ENCODE measurements around the gene CYP19A1.
A peak's percentile ranks its signal among the peaks of the same experiment; 100 is the strongest.

Gene CYP19A1

GRCh38 chr15:51321316-51321715, 17.1 kb downstream of the CYP19A1 start:
- Histone ChIP-seq H3K4ac (ENCODE audit: low read depth, low read length) (peak overlapping the region; percentile 16), H2AK5ac (ENCODE audit: low read length) (peak overlapping the region; percentile 88), H3K27ac (ENCODE audit: low read depth, low read length) (peak overlapping the region; percentile 22), H3K4me3 (ENCODE audit: low read depth, low read length) (no peak overlapping the region), H3K36me3 (ENCODE audit: control insufficient read depth in 1 of 2, insufficient read depth in 2 of 2, low read length in 2 of 2) (peaks cover 0 to 3% of the 10 kb centered on the region in 2 experiments), H3K4me1 (ENCODE audit: control insufficient read depth in 1 of 2, insufficient read depth in 2 of 2, low read length in 2 of 2) (peaks cover 9 to 15% of the 10 kb centered on the region in 2 experiments), H4K12ac (ENCODE audit: low read depth, low read length) (peak overlapping the region; percentile 51), H2BK12ac (ENCODE audit: low read length) (peak overlapping the region; percentile 83), H2BK120ac (ENCODE audit: insufficient read depth, low read length, poor library complexity) (peak overlapping the region; percentile 64), H3K23ac (ENCODE audit: low read length) (no peak overlapping the region), H3K79me1 (ENCODE audit: low read length) (peaks cover 17% of the 10 kb centered on the region), H4K91ac (ENCODE audit: low read depth, low read length) (peak overlapping the region; percentile 94), H3K27me3 (ENCODE audit: insufficient read depth, low read length) (no peaks in the 10 kb centered on the region), H3K79me2 (ENCODE audit: control insufficient read depth, insufficient read depth, low read length, poor library complexity) (peaks cover 5% of the 10 kb centered on the region), H3K9ac (ENCODE audit: low read length) (no peak overlapping the region), H3K9me3 (ENCODE audit: insufficient read depth, low read depth, low read length) (no peaks in the 10 kb centered on the region), H3K4me2 (ENCODE audit: low read length) (no peak overlapping the region), H2BK5ac (ENCODE audit: low read depth, low read length, poor library complexity) (peak overlapping the region; percentile 81), H2AFZ (ENCODE audit: insufficient read depth, low read length, poor library complexity) (no peak overlapping the region), H3K14ac (ENCODE audit: low read length) (peak overlapping the region; percentile 81), H3K18ac (ENCODE audit: low read length) (peak overlapping the region; percentile 71), H4K8ac (ENCODE audit: low read depth, low read length) (peak overlapping the region; percentile 66)
- WGBS (ENCODE audit: extremely low coverage, insufficient coverage, insufficient read length) = no CpG with 5 or more reads among the region's 4 CpGs
- peak; percentile 64 to 90 for DNase-seq

DNA sequence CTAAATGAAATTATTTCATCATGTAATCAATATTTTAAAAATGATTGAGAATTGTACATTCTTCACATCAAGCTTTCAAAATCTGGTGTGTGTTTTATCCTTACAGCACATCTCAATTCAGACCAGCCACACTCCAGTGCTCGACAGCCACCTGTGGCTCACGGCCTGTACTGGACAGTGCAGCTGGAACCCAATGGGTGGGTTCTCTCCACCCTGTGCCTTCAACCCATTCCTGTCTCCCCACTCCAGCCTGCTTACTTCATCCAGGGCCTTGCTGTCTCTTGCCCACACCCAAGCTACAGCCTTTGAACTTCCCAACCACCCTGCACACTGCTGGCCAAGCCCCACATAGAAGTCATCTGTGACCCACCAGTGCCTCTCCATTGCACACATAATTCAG, 17.6 kb downstream of the CYP19A1 start:
- Histone ChIP-seq H3K4me3 (ENCODE audit: low read depth, low read length) (no peak overlapping the region), H3K79me2 (ENCODE audit: control insufficient read depth, insufficient read depth, low read length, poor library complexity) (peaks cover 5% of the 10 kb centered on the region), H2BK120ac (ENCODE audit: insufficient read depth, low read length, poor library complexity) (peak overlapping the region; percentile 64), H3K23ac (ENCODE audit: low read length) (no peak overlapping the region), H3K27me3 (ENCODE audit: insufficient read depth, low read length) (no peaks in the 10 kb centered on the region), H3K18ac (ENCODE audit: low read length) (peak overlapping the region; percentile 71), H3K9me3 (ENCODE audit: insufficient read depth, low read depth, low read length) (no peaks in the 10 kb centered on the region), H3K4ac (ENCODE audit: low read depth, low read length) (peak overlapping the region; percentile 16), H3K27ac (ENCODE audit: low read depth, low read length) (peak overlapping the region; percentile 22), H4K91ac (ENCODE audit: low read depth, low read length) (peak overlapping the region; percentile 94), H2BK5ac (ENCODE audit: low read depth, low read length, poor library complexity) (peak overlapping the region; percentile 81), H3K4me1 (ENCODE audit: control insufficient read depth in 1 of 2, insufficient read depth in 2 of 2, low read length in 2 of 2) (peaks cover 9 to 15% of the 10 kb centered on the region in 2 experiments), H2BK12ac (ENCODE audit: low read length) (peak overlapping the region; percentile 83), H4K12ac (ENCODE audit: low read depth, low read length) (peak overlapping the region; percentile 51), H3K79me1 (ENCODE audit: low read length) (peaks cover 17% of the 10 kb centered on the region), H2AK5ac (ENCODE audit: low read length) (peak overlapping the region; percentile 88), H3K9ac (ENCODE audit: low read length) (no peak overlapping the region), H4K8ac (ENCODE audit: low read depth, low read length) (peak overlapping the region; percentile 66), H3K14ac (ENCODE audit: low read length) (peak overlapping the region; percentile 81), H2AFZ (ENCODE audit: insufficient read depth, low read length, poor library complexity) (no peak overlapping the region), H3K36me3 (ENCODE audit: control insufficient read depth in 1 of 2, insufficient read depth in 2 of 2, low read length in 2 of 2) (peaks cover 0 to 3% of the 10 kb centered on the region in 2 experiments), H3K4me2 (ENCODE audit: low read length) (no peak overlapping the region)
- no peak for DNase-seq
- no CpG with 5 or more reads among the region's 2 CpGs for WGBS (ENCODE audit: extremely low coverage, insufficient coverage, insufficient read length)

DNA sequence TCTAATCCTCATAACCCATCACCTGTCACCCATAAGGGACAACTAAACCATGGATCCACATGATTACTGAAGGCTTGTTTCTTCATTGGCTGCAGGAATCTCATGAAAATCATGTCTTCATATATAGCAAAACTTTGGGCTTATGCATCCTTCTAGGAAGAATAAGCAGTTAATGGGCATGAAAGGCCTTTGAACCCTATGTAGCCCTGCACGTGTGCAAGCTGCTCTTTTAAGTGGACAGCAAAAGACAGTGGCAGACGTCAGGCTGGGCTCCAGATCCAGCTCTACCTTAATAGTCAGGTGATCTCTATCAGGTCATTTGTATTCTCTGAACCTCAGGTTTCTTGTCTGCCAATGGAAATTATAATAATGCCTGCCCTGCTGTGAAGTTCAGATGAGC, 18.9 kb downstream of the CYP19A1 start:
- H4K8ac ChIP-seq (ENCODE audit: low read depth, low read length) = no peak overlapping the region
- H3K14ac ChIP-seq (ENCODE audit: low read length) = no peak overlapping the region

GRCh38 chr15:51318382-51319150, 19.8 kb downstream of the CYP19A1 start:
- Histone ChIP-seq H3K9ac (ENCODE audit: low read length) (no peak overlapping the region), H3K4ac (ENCODE audit: low read depth, low read length) (no peak overlapping the region), H2BK12ac (ENCODE audit: low read length) (peak overlapping the region; percentile 73), H4K8ac (ENCODE audit: low read depth, low read length) (no peak overlapping the region), H2AFZ (ENCODE audit: insufficient read depth, low read length, poor library complexity) (no peak overlapping the region), H3K4me3 (ENCODE audit: low read depth, low read length) (no peak overlapping the region), H2AK5ac (ENCODE audit: low read length) (no peak overlapping the region), H3K79me1 (ENCODE audit: low read length) (peaks cover 30% of the 10 kb centered on the region), H4K91ac (ENCODE audit: low read depth, low read length) (peak overlapping the region; percentile 66), H3K4me1 (ENCODE audit: control insufficient read depth in 1 of 2, insufficient read depth in 2 of 2, low read length in 2 of 2) (peaks cover 22 to 26% of the 10 kb centered on the region in 2 experiments), H2BK120ac (ENCODE audit: insufficient read depth, low read length, poor library complexity) (peak overlapping the region; percentile 5), H3K27ac (ENCODE audit: low read depth, low read length) (peak overlapping the region; percentile 22), H2BK5ac (ENCODE audit: low read depth, low read length, poor library complexity) (peak overlapping the region; percentile 9), H3K23ac (ENCODE audit: low read length) (no peak overlapping the region), H3K79me2 (ENCODE audit: control insufficient read depth, insufficient read depth, low read length, poor library complexity) (peaks cover 5% of the 10 kb centered on the region), H3K36me3 (ENCODE audit: control insufficient read depth in 1 of 2, insufficient read depth in 2 of 2, low read length in 2 of 2) (peaks cover 0 to 3% of the 10 kb centered on the region in 2 experiments), H3K9me3 (ENCODE audit: insufficient read depth, low read depth, low read length) (no peaks in the 10 kb centered on the region), H3K18ac (ENCODE audit: low read length) (no peak overlapping the region), H4K12ac (ENCODE audit: low read depth, low read length) (no peak overlapping the region), H3K4me2 (ENCODE audit: low read length) (no peak overlapping the region), H3K27me3 (ENCODE audit: insufficient read depth, low read length) (no peaks in the 10 kb centered on the region), H3K14ac (ENCODE audit: low read length) (peak overlapping the region; percentile 2)
- peak; percentile 41 to 87 for DNase-seq
- WGBS (ENCODE audit: extremely low coverage, insufficient coverage, insufficient read length) = no CpG with 5 or more reads among the region's 7 CpGs

More for the DNA sequence above, 18.9 kb downstream of the CYP19A1 start:
- no peak overlapping the region for H2BK120ac ChIP-seq (ENCODE audit: insufficient read depth, low read length, poor library complexity)
- no peak overlapping the region for H2AK5ac ChIP-seq (ENCODE audit: low read length)
- H4K91ac ChIP-seq (ENCODE audit: low read depth, low read length) = no peak overlapping the region
- H3K4me2 ChIP-seq (ENCODE audit: low read length) = no peak overlapping the region
- H2BK5ac ChIP-seq (ENCODE audit: low read depth, low read length, poor library complexity) = no peak overlapping the region
- no peak overlapping the region for H4K12ac ChIP-seq (ENCODE audit: low read depth, low read length)
- no peak overlapping the region for H2AFZ ChIP-seq (ENCODE audit: insufficient read depth, low read length, poor library complexity)
- no peak overlapping the region for H3K27ac ChIP-seq (ENCODE audit: low read depth, low read length)
- no peak overlapping the region for H2BK12ac ChIP-seq (ENCODE audit: low read length)
- H3K9me3 ChIP-seq (ENCODE audit: insufficient read depth, low read depth, low read length) = no peaks in the 10 kb centered on the region
- peaks cover 22% of the 10 kb centered on the region for H3K79me1 ChIP-seq (ENCODE audit: low read length)
- H3K4ac ChIP-seq (ENCODE audit: low read depth, low read length) = no peak overlapping the region
- no peak overlapping the region for H3K4me3 ChIP-seq (ENCODE audit: low read depth, low read length)
- peaks cover 19 to 21% of the 10 kb centered on the region in 2 experiments for H3K4me1 ChIP-seq (ENCODE audit: control insufficient read depth in 1 of 2, insufficient read depth in 2 of 2, low read length in 2 of 2)
- no peak overlapping the region for H3K23ac ChIP-seq (ENCODE audit: low read length)
- no peak for DNase-seq
- no peak overlapping the region for H3K18ac ChIP-seq (ENCODE audit: low read length)
- peaks cover 0 to 3% of the 10 kb centered on the region in 2 experiments for H3K36me3 ChIP-seq (ENCODE audit: control insufficient read depth in 1 of 2, insufficient read depth in 2 of 2, low read length in 2 of 2)
- peaks cover 5% of the 10 kb centered on the region for H3K79me2 ChIP-seq (ENCODE audit: control insufficient read depth, insufficient read depth, low read length, poor library complexity)
- no CpG with 5 or more reads among the region's 2 CpGs for WGBS (ENCODE audit: extremely low coverage, insufficient coverage, insufficient read length)
- H3K27me3 ChIP-seq (ENCODE audit: insufficient read depth, low read length) = no peaks in the 10 kb centered on the region
- no peak overlapping the region for H3K9ac ChIP-seq (ENCODE audit: low read length)

Data from trophoblast cell (in vitro differentiated cells and primary cell).